ENCODE measurements around the gene RNF166. TPM values are rescaled to one million over a fixed set of nuclear protein-coding genes. Genes with fewer than 3 reads are reported as not detected.
"Not testable (repeated sequence)": the region's sequence is repeated elsewhere in the genome, so short reads cannot be mapped to it uniquely, and the experiment has no call there.

The RNF166 gene
- total RNA-seq, 1 donor from 2014 or later: 9.7 TPM

DNA sequence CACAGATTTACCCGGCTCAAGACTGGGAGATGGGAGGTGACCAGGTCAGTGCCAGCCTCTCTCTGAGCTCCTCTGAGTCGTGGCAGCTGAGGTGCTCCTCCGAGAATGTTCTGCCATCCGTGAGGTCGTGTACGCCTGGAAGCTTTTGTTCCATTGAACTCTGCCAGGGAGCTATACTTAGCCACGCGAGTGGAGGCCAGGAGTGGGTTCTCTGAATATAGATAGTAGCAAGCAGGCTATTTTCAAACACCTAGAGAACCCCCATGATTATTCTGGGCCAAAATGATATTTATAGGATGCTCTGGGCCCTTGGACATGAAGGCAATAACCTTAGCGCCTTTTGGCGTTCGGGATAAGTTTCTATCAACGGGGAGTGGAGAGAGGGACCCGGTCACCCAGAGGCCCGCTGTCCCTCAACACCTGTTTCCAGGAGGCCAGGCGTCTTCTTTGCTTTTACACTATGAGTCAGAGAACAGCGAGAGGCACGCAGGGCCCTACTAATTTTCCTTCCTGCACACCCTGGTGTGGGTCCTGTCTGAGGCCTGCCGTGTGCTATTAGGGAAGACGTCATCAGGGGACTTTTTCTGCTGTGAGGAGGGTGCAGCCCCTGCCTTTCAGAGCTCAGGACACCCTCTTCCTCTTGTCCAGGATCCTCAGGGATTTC, 32.4 kb downstream of the RNF166 start:
- DNase-seq: no peak

DNA sequence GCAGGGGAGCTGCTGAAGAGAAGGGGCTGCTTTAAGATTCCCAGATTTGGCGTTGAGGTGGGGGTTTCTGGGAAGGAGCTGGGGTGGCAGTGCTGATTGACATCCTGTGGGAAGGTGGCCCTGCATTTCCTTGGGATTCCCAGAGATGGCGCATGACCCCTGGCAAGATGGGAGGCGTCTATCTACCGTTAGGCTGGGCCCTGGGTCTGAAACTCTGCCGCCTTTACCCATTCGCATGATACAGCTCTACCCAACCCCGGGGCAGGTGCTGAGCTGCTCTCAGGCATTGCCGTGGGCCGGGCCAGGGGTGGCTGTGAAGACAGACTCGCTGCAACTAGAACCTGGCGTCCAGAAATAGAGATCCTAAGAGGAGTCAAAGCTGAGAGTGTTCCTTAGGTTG, 33.4 kb downstream of the RNF166 start:
- DNase-seq: no peak

GRCh38 chr16:88671806-88672205, 34.4 kb downstream of the RNF166 start:
- no peak for DNase-seq

- no peak for DNase-seq
Observed at GRCh38 chr16:88669980-88670379, 36.2 kb downstream of the RNF166 start.

DNA sequence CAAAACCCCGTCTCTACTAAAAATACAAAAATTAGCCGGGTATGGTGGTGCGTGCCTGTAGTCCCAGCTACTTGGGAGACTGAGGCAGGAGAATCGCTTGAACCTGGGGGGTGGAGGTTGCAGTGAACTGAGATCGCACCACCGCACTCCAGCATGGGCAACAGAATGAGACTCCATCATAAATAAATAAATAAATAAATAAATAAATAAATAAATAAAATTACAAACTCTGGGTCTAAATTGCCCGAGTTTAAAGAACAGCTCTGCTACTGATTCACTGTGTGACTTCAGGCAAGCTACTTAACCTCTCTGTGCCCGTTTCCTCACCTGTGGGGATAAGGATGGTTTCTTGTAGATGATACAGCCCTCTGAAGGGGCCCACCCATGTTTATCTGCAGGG, 36.7 kb downstream of the RNF166 start:
- not testable (repeated sequence) for DNase-seq

- DNase-seq: no peak
Observed at GRCh38 chr16:88667461-88667860, 38.7 kb downstream of the RNF166 start.

DNA sequence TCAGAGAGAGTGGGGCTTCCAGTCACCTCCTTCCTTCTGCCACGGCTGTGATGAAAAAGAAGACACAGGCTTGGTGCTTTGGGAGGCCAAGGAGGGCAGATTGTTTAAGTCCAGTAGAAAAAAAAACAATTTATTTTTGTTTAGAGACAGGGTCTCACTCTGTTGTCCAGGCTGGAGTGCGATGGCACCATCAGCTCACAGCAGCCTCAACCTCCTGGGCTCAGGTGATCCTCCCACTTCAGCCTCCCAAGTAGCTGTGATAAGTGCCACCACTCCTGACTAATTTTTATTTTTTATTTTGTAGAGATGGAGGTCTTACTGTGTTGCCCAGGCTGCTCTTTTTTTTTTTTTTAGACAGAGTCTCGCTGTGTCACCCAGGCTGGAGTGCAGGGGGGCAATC, 40.6 kb downstream of the RNF166 start:
- no peak for DNase-seq

DNA sequence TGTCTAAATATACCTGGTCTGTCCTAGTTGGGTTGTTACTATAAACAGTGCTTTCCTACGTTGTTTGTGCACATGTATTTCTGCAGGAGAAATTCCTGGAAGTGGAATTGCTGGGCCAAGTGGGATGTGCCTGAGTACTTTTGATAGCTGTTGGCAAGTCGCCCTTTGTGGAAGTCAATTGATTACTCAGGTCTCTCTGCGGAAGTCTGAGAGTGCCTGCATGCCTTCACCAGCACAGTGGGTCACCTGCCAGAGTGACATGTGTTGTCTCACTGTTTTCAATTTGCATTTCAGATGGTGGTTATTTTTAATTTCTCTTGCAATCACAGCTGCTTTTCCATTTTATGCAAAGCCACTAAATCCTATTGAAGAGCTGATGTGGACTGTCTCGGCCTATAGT, 41.1 kb downstream of the RNF166 start:
- DNase-seq: peak; percentile 40

DNA sequence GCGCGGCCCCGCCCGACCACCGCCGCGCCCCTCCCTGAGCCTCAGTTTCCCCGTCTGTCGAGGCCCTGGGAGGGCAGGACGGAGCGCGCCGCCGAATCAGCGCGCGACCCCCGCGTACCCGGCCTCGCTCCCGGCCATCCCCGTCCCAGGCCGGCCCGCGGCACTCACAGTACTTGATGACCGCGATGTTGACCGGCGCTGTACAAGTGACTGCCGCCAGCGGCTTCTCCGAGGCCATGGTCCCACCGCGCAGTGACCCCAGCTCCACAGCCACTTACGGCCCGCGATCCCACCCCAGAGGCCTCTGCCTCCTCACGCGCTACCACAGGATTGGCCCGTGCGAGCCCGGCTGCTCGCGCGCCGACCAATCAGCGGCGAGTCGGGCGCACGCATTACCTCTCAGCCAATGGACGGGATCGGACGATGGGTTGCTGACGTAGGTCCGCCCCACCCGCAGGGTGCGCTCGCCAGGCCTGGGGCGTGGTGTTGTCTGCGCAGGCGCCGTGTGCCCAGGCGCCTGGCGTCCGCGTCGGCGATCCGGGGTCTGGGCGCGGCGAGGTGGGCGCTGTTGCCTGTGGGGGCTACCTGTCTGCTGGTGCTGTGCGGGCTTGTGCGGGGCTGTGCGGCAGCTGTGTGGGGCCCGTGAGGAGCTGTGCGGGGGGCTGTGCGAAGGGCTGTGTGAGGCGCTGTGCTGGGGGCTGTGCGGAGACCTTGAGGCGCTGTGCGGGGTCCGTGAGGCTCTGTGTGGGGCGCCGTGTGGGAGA, 43.2 kb downstream of the RNF166 start, which contains the start of gene MVD:
MVD (minus strand) TSS at position 249 of the 764 bp plus-strand sequence; CDS start at position 238, 11 bp downstream.
- DNase-seq: peak; percentile 98

- no peak for DNase-seq
Observed at GRCh38 chr16:88662222-88662842, 43.9 kb downstream of the RNF166 start.

DNA sequence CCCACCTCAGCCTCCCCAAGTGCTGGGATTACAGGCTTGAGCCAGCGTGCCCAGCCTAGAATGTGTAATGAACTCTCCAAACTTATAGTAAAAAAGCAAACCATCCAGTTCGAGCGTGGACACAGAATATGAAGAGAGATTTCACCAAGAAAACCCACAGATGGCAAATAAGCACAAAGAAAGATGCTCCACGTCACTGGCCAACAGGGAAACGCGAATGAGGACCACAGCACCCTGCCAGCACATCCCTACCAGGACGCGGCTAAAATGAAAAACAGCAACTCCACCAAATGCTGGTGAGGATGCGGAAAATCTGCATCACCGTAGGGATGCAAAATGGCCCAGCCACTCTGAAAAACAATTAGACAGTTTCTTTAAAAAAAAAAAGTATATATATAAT, 44.7 kb downstream of the RNF166 start:
- no peak for DNase-seq

DNA sequence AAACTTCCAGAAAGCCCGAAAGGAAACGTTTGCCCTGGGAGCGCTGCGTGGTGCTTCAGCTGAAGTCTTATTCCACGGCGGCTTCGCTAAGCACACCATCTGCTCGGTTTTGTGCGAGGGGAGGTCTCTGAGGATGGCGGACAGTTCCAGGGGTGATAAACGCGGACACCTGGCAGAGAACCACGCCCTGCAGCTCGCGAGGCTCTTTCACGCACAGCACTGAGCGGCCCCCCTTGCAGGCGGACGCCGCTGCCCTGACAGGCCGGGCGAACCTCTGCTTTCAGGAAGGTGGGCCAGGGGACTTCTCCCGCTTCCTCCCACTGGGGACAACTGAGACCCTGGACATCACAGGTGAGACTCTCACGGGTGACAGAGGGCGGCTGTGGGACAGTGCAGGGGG, 47.0 kb downstream of the RNF166 start:
- DNase-seq: no peak

GRCh38 chr16:88658714-88659113, 47.5 kb downstream of the RNF166 start:
- no peak for DNase-seq

DNA sequence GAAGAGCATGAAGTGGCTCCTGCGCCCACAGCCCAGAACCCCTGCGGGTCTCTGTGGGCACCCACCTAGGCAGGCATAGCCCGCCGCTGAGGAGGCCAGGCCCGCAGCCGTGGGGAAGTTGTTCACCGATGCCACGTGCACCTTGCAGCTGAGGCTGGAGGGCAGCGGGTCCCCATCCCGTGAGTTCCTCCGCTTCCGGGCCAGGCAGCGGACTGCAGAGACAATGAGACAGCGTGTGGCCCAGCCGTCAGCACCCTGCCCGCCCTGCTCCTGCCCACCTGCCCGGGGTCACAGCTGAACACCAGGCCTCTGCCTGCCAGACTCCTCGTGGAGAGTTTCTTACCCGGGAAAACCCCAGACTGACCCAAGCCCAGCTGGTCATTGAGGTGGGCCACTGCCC, 48.8 kb downstream of the RNF166 start:
- DNase-seq: no peak

DNA sequence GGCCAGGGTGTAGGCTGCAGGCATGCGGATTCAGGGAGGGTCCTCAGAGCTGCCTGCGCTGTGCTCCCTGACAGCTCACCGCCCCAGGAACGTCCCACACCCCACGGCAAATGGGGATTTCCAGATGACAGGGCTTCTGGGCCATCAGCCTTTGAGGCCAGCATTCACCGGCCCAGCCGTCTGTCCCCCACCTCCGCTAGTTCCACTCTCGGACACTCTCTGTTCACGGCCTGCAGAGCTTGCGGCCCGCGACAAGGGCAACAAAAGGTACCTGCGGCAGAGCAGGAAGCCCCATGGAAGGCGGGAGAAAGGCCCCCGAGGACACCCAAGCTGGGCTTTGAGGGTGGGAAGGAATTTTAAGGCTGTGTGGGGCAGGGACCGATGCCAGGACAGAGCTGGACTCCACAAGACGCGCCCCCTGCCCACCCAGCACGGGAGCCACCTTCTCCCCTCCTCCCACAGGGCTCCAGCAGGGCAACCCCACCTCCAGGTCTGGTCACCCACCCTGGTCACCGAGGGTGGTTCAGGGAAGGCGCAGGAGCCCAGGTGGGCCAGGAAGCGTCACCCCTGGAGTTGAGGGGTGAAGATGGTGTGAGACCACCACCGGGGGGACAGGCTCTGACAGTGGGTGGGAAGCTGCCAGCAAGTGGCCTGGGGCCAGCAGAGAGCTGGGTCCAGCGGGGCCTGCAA, 49.8 kb downstream of the RNF166 start:
- no peak for DNase-seq

- DNase-seq: no peak
Observed at GRCh38 chr16:88655733-88656281, 50.4 kb downstream of the RNF166 start.

DNA sequence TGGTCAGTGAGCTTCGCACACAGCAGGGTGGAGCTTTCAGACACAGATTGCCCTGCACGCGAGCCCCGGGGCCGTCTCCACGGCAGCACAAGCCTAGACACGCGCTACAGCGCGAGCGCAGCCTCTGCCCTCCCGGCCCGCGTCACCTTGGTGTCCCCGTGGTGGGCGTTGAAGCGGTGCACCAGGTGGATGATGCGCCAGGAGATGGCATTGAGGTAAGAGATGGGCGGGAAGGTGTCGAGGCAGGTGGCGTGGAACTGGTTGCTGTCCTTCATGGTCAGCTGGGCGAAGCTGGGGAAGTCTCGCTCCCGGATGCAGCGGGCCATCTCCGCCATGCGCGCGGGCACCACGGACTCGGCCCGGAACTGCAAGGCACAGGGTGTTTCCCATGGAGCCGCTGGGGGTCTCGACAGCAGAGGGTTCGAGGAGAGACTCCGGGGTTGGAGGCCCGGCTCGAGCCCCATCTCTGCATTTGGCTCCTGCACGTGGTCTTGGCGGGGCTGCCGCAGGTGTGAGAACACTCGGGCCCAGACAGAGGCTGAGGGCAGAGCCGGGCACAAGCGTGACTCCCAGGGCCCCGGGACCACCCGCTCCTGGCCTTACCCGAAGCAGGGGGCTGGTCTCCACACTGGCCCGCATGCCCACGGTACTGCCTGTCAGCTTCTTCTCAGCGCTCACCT, 51.0 kb downstream of the RNF166 start:
- DNase-seq: no peak

GRCh38 chr16:88654363-88655052, 51.7 kb downstream of the RNF166 start:
- DNase-seq: no peak

GRCh38 chr16:88653596-88654362, 52.4 kb downstream of the RNF166 start:
- no peak for DNase-seq

DNA sequence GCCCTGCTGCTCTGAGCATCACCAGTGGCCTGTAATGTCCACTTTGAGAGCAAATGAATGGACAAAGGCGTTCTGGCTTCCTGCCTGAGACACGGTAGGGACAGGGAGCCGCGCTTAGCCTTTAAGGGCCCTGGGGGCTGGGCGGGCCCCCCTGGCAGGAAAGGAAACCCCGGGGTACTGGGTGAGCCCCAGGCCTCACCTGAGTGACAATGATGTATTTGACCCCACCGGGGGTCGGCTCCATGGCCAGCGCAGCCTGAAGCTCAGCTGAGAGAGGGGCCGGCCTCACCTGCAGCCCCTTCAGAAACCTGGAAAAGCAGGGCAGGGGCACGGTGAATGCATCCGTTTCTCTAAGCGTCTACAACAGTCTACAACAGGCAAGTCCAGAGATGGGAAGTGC, 53.1 kb downstream of the RNF166 start:
- no peak for DNase-seq

DNA sequence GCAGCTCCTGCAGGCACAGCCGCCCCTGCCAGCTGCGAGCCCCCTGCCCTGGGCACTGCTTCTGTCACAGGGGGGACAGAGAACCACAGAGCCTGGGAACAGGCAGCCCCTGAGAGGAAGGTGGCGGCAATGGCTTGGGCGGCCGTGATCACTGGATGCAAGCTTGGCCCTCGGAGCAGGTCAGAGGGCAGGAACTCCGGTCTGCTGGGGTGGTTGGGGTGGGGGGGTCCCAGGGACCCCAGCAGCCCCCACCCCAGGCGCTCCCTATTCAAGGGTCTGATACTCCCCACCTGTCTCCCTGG, 53.5 kb downstream of the RNF166 start:
- DNase-seq: no peak
